Measurements from ENCODE around the gene ZKSCAN5.

- TF ChIP-seq CTCF (IDR thresholded peaks at IDR 0.05; ENCODE audit: insufficient read depth, low read length, poor library complexity, severe bottlenecking): no peak
- TF ChIP-seq EZH2phosphoT487 (conservative IDR thresholded peaks at IDR 0.05; ENCODE audit: low read length): no peak
Measured at GRCh38 chr7:99543916-99544315, 39.5 kb downstream of the ZKSCAN5 start.
